Activated T-cell treated with anti-CD3 and anti-CD28 coated beads, Interleukin-2, amount 50 U/mL, for 4 hours (primary cell): ENCODE measurements around the gene PPM1L. TPM values are rescaled to one million over a fixed set of nuclear protein-coding genes. Genes with fewer than 3 reads are reported as not detected.

Source experiments
- ATAC-seq, 2 donors: fragments of 200-7000 bp; cut with Tn5 transposase; one replicate each; pipeline ENCODE4 v1.10.0; 2021
- DNase-seq: peaks from one replicate; pipeline ENCODE4 v3.0.0-alpha.2; 2020
- H3K27me3 Mint-ChIP-seq: one replicate; pipeline ENCODE4 v1.8.0; 2021; ENCODE audit warnings: low read depth, mixed read lengths
- H3K36me3 Mint-ChIP-seq: one replicate; pipeline ENCODE4 v1.8.0; 2022; ENCODE audit warnings: mixed read lengths; ENCODE audit not compliant: insufficient read depth
- H3K4me1 Mint-ChIP-seq: one replicate; pipeline ENCODE4 v1.8.0; 2021; ENCODE audit warnings: low read depth, mixed read lengths
- H3K4me3 Mint-ChIP-seq: one replicate; pipeline ENCODE4 v1.8.0; 2021; ENCODE audit warnings: mild to moderate bottlenecking, moderate library complexity, mixed read lengths
- H3K9me3 Mint-ChIP-seq: one replicate; pipeline ENCODE4 v1.8.0; 2021; ENCODE audit warnings: mixed read lengths
- total RNA-seq, 3 donors: library from RNA; stranded (reverse); gene quantifications; one replicate each; pipeline ENCODE4 v1.2.1, GENCODE V29; 2021

The PPM1L gene
- total RNA-seq, 3 donors from 2014 or later, result 1.8 to 2.5 (median 2.0) TPM

- no peak overlapping the region for H3K4me3 Mint-ChIP-seq
Measured at GRCh38 chr3:160780245-160780644, 24.2 kb downstream of the PPM1L start.

GRCh38 chr3:160781402-160781801 is 25.4 kb downstream of the PPM1L start:
- no peaks in the 10 kb centered on the region for H3K27me3 Mint-ChIP-seq
- peaks cover 8% of the 10 kb centered on the region for H3K4me1 Mint-ChIP-seq
- DNase-seq, result no peak
- no peak for ATAC-seq
- no peaks in the 10 kb centered on the region for H3K36me3 Mint-ChIP-seq
- no peaks in the 10 kb centered on the region for H3K9me3 Mint-ChIP-seq
- H3K4me3 Mint-ChIP-seq, result no peak overlapping the region

More at GRCh38 chr3:160780245-160780644, 24.2 kb downstream of the PPM1L start:
- Mint-ChIP-seq H3K27me3 (no peaks in the 10 kb centered on the region), H3K36me3 (no peaks in the 10 kb centered on the region), H3K4me1 (peaks cover 4% of the 10 kb centered on the region), H3K9me3 (no peaks in the 10 kb centered on the region)
- DNase-seq, result no peak
- no peak for ATAC-seq

DNA sequence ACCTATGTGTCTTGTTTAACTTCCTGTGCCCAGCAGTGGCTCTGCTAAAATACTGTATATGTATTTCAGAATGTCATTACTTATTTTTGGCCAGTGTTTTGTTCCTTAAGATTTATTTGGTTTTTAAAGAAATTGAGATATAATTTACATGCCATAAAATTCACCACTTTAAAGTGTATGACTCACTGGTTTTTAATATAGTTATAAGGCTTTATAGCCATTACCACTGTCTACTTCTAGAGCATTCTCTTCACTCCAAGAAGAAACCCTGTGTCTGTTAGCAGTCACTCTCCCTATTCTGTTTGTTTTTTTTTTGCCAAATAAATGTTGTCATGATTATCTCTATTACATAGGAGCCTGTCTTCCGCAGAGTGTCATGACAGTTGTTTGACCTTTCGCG is 25.8 kb downstream of the PPM1L start:
- H3K4me3 Mint-ChIP-seq, result no peak overlapping the region
- DNase-seq, result no peak
- no peak for ATAC-seq

DNA sequence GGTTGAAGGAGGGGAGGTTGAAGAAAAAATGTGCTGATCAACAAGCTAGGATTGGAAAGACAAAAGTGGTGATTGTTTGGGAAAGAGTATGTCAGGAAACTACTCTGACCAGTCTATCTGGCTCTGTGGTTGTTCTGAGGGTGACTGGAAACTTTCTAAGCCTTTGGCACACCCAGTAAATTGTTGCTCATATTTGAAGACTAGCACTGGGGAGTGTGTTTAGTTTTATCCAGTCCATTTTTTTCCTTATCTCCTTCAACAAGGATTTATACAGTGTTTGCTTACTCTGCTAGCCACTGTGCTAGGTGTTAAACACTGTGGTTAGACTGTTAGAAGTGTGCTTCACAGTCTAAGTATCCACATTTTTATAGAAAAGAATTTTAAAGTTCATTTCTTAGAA is 28.8 kb downstream of the PPM1L start:
- DNase-seq, result no peak
- Mint-ChIP-seq H3K4me3 (no peak overlapping the region), H3K36me3 (no peaks in the 10 kb centered on the region), H3K27me3 (no peaks in the 10 kb centered on the region), H3K9me3 (peaks cover 9% of the 10 kb centered on the region), H3K4me1 (peaks cover 8% of the 10 kb centered on the region)
- no peak for ATAC-seq

More for the DNA sequence above, 25.8 kb downstream of the PPM1L start:
- Mint-ChIP-seq H3K4me1 (peaks cover 8% of the 10 kb centered on the region), H3K36me3 (no peaks in the 10 kb centered on the region), H3K27me3 (no peaks in the 10 kb centered on the region), H3K9me3 (peaks cover 2% of the 10 kb centered on the region)

DNA sequence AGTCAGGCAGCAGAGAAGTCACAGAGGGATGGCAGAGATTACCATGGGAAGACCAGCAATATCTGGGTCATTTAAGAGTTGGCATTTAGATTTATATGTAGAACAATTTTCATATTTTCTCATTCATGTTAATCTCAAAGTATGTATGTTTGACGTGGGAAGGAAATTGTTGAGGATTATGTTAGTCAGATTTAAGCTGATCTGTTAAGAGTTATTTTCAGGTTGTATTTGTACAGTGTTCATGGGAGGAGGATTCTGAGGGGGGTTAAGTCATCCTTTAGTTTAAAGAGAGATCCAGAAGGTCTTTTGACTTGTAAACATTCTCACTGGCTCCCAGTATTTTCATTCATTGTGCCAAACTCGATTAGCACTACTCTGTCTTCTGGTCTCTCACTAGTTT is 34.7 kb downstream of the PPM1L start:
- Mint-ChIP-seq H3K4me3 (no peak overlapping the region), H3K4me1 (peaks cover under 1% of the 10 kb centered on the region), H3K27me3 (no peaks in the 10 kb centered on the region), H3K9me3 (peaks cover 9% of the 10 kb centered on the region), H3K36me3 (no peaks in the 10 kb centered on the region)
- DNase-seq, result no peak
- no peak for ATAC-seq

- H3K4me3 Mint-ChIP-seq, result no peak overlapping the region
- H3K9me3 Mint-ChIP-seq, result peaks cover under 1% of the 10 kb centered on the region
- no peak for ATAC-seq
- no peaks in the 10 kb centered on the region for H3K27me3 Mint-ChIP-seq
- no peaks in the 10 kb centered on the region for H3K4me1 Mint-ChIP-seq
- H3K36me3 Mint-ChIP-seq, result no peaks in the 10 kb centered on the region
- no peak for DNase-seq
Measured at GRCh38 chr3:160792540-160792939, 36.5 kb downstream of the PPM1L start.

DNA sequence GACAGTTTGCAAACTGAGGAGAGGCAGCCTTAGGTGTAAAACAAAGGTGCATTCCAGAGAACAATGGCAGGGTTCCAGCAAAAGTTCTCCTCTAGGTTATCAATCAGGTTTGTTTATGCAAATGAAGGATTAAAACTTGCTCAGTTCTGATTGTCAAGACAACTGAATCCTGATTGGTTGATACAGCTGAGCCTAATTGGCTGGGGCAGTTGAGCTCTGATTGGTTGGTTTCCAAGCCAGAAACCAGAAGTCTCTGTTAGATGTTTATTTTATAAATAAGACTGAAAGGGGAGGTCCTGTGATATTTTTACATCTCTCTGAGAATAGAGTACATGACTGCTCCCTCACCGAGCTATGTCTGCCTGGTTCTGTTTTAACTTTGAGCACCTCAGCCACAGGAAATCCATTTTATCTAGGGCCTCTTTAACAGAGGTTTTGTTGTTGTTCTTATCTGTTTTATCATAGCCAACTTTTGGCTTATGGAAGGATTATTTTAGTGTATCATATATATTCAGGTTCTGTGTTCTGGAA is 37.8 kb downstream of the PPM1L start:
- Mint-ChIP-seq H3K27me3 (no peaks in the 10 kb centered on the region), H3K36me3 (no peaks in the 10 kb centered on the region), H3K4me3 (no peak overlapping the region), H3K9me3 (no peaks in the 10 kb centered on the region), H3K4me1 (no peaks in the 10 kb centered on the region)
- ATAC-seq (no peak), DNase-seq (no peak)

- no peaks in the 10 kb centered on the region for H3K9me3 Mint-ChIP-seq
- peaks cover under 1% of the 10 kb centered on the region for H3K4me1 Mint-ChIP-seq
- no peak for DNase-seq
- H3K36me3 Mint-ChIP-seq, result no peaks in the 10 kb centered on the region
- no peaks in the 10 kb centered on the region for H3K27me3 Mint-ChIP-seq
- no peak overlapping the region for H3K4me3 Mint-ChIP-seq
- ATAC-seq, result no peak
Measured at GRCh38 chr3:160796089-160796812, 40.2 kb downstream of the PPM1L start.

DNA sequence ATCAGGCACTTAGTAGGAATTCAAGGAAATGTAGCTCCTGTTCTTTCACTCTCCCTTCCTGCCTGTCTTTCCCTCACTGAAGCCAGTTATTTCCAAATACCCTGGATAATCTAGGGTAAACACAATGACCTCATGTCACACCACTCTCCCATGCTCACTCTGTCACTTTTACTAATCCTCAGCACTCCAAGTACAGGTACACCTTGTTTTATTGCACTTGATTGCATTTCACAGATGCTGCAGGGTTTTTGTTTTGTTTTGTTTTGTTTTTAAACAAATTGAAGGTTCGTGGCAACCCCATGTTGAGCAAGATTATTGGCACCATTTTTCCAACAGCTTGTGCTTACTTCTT is 40.8 kb downstream of the PPM1L start:
- no peak for ATAC-seq
- Mint-ChIP-seq H3K36me3 (no peaks in the 10 kb centered on the region), H3K4me1 (peaks cover 5% of the 10 kb centered on the region), H3K4me3 (no peak overlapping the region), H3K9me3 (no peaks in the 10 kb centered on the region), H3K27me3 (no peaks in the 10 kb centered on the region)
- DNase-seq, result no peak

- ATAC-seq (no peak), DNase-seq (no peak)
- no peaks in the 10 kb centered on the region for H3K36me3 Mint-ChIP-seq
- H3K4me3 Mint-ChIP-seq, result no peak overlapping the region
- H3K4me1 Mint-ChIP-seq, result peaks cover 11% of the 10 kb centered on the region
- H3K27me3 Mint-ChIP-seq, result peaks cover 4% of the 10 kb centered on the region
- H3K9me3 Mint-ChIP-seq, result no peaks in the 10 kb centered on the region
Measured at GRCh38 chr3:160797356-160797755, 41.3 kb downstream of the PPM1L start.

- peaks cover 7% of the 10 kb centered on the region for H3K27me3 Mint-ChIP-seq
- peaks cover 11% of the 10 kb centered on the region for H3K4me1 Mint-ChIP-seq
- no peaks in the 10 kb centered on the region for H3K9me3 Mint-ChIP-seq
- ATAC-seq (peak; percentile 83 to 91), DNase-seq (no peak)
- no peak overlapping the region for H3K4me3 Mint-ChIP-seq
- no peaks in the 10 kb centered on the region for H3K36me3 Mint-ChIP-seq
Measured at GRCh38 chr3:160801386-160802118, 45.5 kb downstream of the PPM1L start.

- no peak for DNase-seq
- H3K4me1 Mint-ChIP-seq, result peaks cover 11% of the 10 kb centered on the region
- ATAC-seq, result no peak
- H3K4me3 Mint-ChIP-seq, result no peak overlapping the region
- no peaks in the 10 kb centered on the region for H3K36me3 Mint-ChIP-seq
- no peaks in the 10 kb centered on the region for H3K9me3 Mint-ChIP-seq
- H3K27me3 Mint-ChIP-seq, result peaks cover 7% of the 10 kb centered on the region
Measured at GRCh38 chr3:160804762-160805161, 48.7 kb downstream of the PPM1L start.

- DNase-seq, result no peak
- H3K9me3 Mint-ChIP-seq, result no peaks in the 10 kb centered on the region
- ATAC-seq, result no peak
Measured at GRCh38 chr3:160806094-160806493, 50.1 kb downstream of the PPM1L start.

GRCh38 chr3:160806686-160807085 is 50.7 kb downstream of the PPM1L start:
- no peaks in the 10 kb centered on the region for H3K9me3 Mint-ChIP-seq
- ATAC-seq (no peak), DNase-seq (no peak)
- H3K4me1 Mint-ChIP-seq, result peaks cover 7% of the 10 kb centered on the region
- H3K27me3 Mint-ChIP-seq, result peaks cover 7% of the 10 kb centered on the region
- H3K4me3 Mint-ChIP-seq, result no peak overlapping the region
- H3K36me3 Mint-ChIP-seq, result no peaks in the 10 kb centered on the region

More at GRCh38 chr3:160806094-160806493, 50.1 kb downstream of the PPM1L start:
- H3K4me3 Mint-ChIP-seq, result no peak overlapping the region
- H3K4me1 Mint-ChIP-seq, result peaks cover 11% of the 10 kb centered on the region
- H3K27me3 Mint-ChIP-seq, result peaks cover 7% of the 10 kb centered on the region
- no peaks in the 10 kb centered on the region for H3K36me3 Mint-ChIP-seq

DNA sequence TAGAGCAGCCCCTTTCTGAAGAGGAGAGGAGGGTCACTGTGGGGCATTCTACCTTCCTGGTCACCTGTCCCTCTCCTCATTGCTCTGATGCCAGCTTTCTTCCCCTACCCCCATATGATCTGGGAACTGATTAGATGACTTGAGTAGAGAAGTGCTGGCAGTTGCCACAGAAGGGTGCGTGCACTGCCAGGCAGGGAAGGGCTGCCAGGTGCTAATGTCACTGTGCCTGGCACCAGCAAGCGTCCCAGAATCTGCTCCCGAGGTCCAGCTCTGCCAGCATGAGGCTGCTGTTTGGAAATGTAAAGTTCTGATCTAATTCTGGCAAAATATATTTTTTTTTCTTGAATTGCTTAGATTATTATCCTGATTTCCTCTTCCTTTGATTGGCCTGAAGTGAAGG is 52.8 kb downstream of the PPM1L start:
- H3K36me3 Mint-ChIP-seq, result no peaks in the 10 kb centered on the region
- H3K27me3 Mint-ChIP-seq, result peaks cover 2% of the 10 kb centered on the region
- H3K4me1 Mint-ChIP-seq, result no peaks in the 10 kb centered on the region
- DNase-seq (no peak), ATAC-seq (no peak)
- no peaks in the 10 kb centered on the region for H3K9me3 Mint-ChIP-seq
- no peak overlapping the region for H3K4me3 Mint-ChIP-seq
